SJCRH30 (cell line): Measurements from ENCODE around the gene SFR1. TPM values are rescaled to one million over a fixed set of nuclear protein-coding genes. Genes with fewer than 3 reads are reported as not detected.

Experiments used
- DNase-seq, 2 experiments: peaks; one replicate each; pipeline ENCODE4 v3.0.0-alpha.2; 2015 to 2020
- H3K27ac ChIP-seq: fragments of 250-450 bp; sonication (Bioruptor Pico); 2 replicates; pipeline ENCODE4 v1.5.1; 2020; ENCODE audit warnings: mild to moderate bottlenecking, moderate library complexity
- H3K27me3 ChIP-seq: fragments of 250-450 bp; sonication (Bioruptor Pico); 2 replicates; pipeline ENCODE4 v1.5.1; 2020; ENCODE audit warnings: mild to moderate bottlenecking, moderate library complexity
- H3K36me3 ChIP-seq: fragments of 250-450 bp; sonication (Bioruptor Pico); 2 replicates; pipeline ENCODE4 v1.5.1; 2020; ENCODE audit warnings: mild to moderate bottlenecking, moderate library complexity
- H3K4me1 ChIP-seq: fragments of 250-450 bp; sonication (Bioruptor Pico); 2 replicates; pipeline ENCODE4 v1.5.1; 2020; ENCODE audit warnings: mild to moderate bottlenecking, moderate library complexity
- H3K4me3 ChIP-seq: fragments of 250-450 bp; sonication (Bioruptor Pico); 2 replicates; pipeline ENCODE4 v1.5.1; 2020; ENCODE audit warnings: mild to moderate bottlenecking, moderate library complexity
- H3K9me3 ChIP-seq: fragments of 250-450 bp; sonication (Bioruptor Pico); replicated peaks from 2 replicates; pipeline ENCODE4 v1.5.1; 2020; ENCODE audit warnings: mild to moderate bottlenecking, moderate library complexity
- total RNA-seq: library from RNA; depleted of rRNA; stranded (reverse); fragments of >200 nt; shearing (Covaris generic); gene quantifications from 2 replicates; pipeline ENCODE4 v1.2.3, GENCODE V29; 2014; rRNA removed

The SFR1 gene, protein sequence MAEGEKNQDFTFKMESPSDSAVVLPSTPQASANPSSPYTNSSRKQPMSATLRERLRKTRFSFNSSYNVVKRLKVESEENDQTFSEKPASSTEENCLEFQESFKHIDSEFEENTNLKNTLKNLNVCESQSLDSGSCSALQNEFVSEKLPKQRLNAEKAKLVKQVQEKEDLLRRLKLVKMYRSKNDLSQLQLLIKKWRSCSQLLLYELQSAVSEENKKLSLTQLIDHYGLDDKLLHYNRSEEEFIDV
- 12.6 and 14.2 TPM in 2 replicates for total RNA-seq

DNA sequence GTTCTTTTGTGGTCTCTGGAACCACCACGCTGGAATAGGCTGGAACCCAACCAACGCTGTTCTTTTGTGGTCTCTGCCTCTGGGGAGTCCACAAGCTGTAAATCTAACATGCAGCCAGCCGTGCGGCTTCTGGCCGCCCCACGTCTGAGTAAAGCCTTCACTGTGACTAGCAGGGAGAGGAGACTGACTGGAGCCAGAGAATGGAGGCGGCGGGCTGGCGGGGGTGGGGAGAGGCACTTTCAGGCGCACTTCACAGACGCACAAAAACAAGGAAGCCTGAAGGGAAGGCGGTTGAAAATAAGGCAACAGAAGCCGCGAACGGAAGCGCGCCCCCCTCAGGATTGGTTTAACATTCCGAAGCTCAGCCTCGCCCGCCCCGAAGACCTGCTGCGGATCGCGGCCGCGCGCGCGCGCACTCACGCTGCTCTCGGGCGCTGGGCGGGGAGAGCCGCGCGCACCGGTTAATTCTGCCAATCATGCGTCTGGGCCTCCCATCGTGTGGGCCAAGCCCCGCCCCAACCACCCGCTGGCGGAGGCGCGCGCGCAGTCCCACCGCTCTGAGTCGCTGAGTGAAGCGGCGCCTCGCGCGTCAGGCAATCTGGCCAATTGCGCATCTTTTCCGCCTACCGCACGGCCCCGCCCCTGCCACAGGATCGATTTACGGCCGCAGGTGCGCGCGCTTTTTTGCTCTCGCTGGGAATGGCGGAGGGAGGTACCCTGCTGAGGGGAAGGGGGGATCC lies at the start of gene SFR1:
TSS of gene SFR1 (plus strand) at position 687 of the 740 bp plus-strand sequence. CDS start at position 700, 13 bp downstream.
- Histone ChIP-seq H3K27ac (peak within 1 kb of the TSS; percentile 87), H3K9me3 (no peaks in the 10 kb centered on the region), H3K27me3 (no peaks in the 10 kb centered on the region), H3K4me1 (no peaks in the 10 kb centered on the region), H3K4me3 (peak within 1 kb of the TSS; percentile 68), H3K36me3 (no peaks in the 10 kb centered on the region)
- DNase-seq = peak; percentile 98

DNA sequence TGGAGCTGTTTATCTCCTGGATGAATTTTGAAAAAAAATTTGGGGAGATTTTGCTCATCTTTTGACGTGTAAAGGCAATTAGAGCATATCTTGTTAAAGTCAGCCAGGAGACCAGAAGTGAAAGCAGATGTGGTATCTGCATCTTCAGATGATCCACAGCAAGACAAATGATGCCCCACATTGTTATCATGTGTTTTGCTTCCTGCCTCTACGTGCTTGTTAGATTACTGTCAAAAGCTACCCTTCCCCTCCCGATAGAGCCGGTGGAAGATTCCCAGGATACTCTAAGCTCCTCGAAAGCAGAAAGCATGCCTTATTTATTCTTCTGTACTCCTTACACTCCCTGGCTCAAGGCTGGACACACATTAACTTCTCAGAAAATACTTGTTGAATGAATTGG lies 49.2 kb upstream of the SFR1 start:
- no peak for DNase-seq
- H3K27me3 ChIP-seq = no peaks in the 10 kb centered on the region

DNA sequence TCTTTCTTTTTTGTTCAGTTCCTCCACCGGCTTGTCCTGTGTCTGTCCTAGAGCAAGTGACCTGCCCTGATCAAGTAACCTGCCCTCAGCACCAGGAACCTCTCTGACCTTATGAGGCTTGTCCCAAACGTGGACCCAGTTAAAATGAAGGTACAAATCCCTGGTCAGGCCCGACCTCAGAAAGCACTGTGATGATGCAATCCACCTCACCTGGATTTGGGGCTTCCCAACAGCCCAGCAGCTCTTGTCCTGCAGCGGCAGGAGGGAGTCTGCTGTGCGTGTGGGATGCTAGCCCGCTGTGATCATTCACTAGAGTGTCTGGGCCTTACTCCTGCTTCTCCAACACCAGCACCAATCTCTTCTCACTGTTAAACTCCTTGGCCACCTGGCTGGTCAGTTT lies 47.5 kb upstream of the SFR1 start:
- no peaks in the 10 kb centered on the region for H3K9me3 ChIP-seq
- peaks cover 10% of the 10 kb centered on the region for H3K4me1 ChIP-seq
- DNase-seq = no peak
- H3K36me3 ChIP-seq = no peaks in the 10 kb centered on the region
- no peaks in the 10 kb centered on the region for H3K27me3 ChIP-seq
- no peak overlapping the region for H3K27ac ChIP-seq
- H3K4me3 ChIP-seq = no peak overlapping the region

More for the DNA sequence above, 49.2 kb upstream of the SFR1 start:
- Histone ChIP-seq H3K9me3 (no peaks in the 10 kb centered on the region), H3K4me3 (no peak overlapping the region), H3K4me1 (peaks cover 10% of the 10 kb centered on the region), H3K27ac (no peak overlapping the region), H3K36me3 (no peaks in the 10 kb centered on the region)

DNA sequence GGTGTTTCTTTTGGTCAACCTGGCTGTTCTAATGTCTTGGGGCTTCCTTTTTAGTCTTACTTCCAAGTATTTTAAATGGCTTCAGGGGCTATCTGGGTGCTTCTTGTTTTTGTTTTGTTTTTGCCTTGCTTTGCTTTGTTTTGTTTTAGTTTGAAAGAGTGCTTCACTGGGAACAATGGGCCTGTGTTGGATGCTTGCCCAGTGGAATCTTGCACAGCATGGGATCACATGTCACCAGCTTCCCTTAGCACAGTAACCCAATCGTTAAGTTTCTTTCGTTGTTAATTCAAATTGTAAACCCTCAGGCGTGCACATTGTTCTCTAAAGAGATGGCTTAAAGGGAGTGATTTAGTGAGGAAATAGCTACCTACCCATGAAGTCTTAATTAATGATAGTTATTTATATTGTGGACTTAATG lies 45.2 kb upstream of the SFR1 start:
- Histone ChIP-seq H3K4me1 (peaks cover 10% of the 10 kb centered on the region), H3K27me3 (no peaks in the 10 kb centered on the region), H3K27ac (no peak overlapping the region), H3K9me3 (no peaks in the 10 kb centered on the region), H3K36me3 (no peaks in the 10 kb centered on the region), H3K4me3 (no peak overlapping the region)
- DNase-seq = peak; percentile 51 to 76

DNA sequence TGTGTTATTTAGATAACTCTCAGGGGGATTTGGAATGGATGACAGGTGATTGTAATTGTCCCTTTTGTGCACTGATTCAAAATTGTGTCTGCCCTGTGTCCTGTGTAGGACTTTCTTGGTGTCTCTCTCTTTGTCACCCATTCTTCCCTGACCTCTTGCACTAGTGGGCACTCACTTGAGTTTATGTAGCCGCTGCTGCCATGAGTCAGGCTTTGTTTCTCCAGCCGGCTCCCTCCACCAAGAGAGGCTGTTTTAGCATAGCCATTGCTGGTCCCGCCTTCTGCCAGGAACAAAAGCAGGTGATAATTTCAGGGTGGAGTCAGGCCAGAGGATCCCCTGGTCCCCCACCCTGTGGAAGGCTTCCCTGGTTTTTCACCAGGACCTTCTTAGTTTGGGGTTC lies 44.7 kb upstream of the SFR1 start:
- peak in 1 of 2 experiments; percentile 20 for DNase-seq
- H3K36me3 ChIP-seq = no peaks in the 10 kb centered on the region
- no peak overlapping the region for H3K4me3 ChIP-seq
- no peaks in the 10 kb centered on the region for H3K9me3 ChIP-seq
- no peak overlapping the region for H3K27ac ChIP-seq
- no peaks in the 10 kb centered on the region for H3K27me3 ChIP-seq
- peaks cover 10% of the 10 kb centered on the region for H3K4me1 ChIP-seq

DNA sequence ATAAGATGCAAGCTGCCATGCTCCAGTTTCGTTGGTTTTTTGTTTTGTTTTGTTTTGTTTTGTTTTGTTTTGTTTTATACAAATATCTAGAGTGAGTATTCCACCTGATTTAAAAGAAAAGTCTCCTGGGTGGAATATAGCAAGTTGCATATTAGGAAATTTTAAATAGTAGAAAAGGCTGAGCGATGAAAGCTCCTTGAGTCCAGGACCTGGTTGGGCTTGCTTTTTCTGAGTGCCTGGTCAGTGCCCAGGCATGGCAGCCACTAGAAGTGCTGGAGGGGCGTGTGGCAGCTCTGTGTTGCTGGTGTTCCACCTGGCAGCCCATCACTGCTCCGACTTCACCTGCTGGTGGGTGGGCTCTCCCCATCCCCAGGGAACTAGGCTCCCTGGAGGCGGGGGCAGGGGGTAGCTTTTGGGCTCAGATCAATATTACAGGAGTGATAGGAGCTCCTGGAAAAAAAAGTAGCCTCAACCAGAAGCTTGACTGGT lies 44.3 kb upstream of the SFR1 start:
- H3K4me3 ChIP-seq = no peak overlapping the region
- no peaks in the 10 kb centered on the region for H3K36me3 ChIP-seq
- no peak overlapping the region for H3K27ac ChIP-seq
- no peak for DNase-seq
- H3K4me1 ChIP-seq = peaks cover 10% of the 10 kb centered on the region
- H3K9me3 ChIP-seq = no peaks in the 10 kb centered on the region
- H3K27me3 ChIP-seq = no peaks in the 10 kb centered on the region

DNA sequence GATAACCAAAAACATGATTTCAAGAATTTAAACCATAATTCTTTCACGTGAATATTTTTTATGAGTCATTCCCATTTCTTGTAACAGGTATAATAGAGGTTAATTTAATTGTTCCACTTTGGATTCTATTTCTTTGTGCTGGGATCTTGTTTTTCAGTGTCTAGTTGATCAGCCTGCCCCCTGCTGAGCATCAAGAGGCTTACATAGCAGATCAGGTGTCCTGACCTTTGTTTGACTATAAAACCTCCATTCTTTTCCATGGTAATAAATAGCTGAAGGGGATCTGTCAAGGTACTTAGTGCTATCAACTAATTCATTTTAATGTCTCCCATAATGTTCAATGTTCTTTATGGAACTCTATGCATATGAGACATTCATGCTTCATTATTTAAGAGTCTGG lies 41.2 kb upstream of the SFR1 start:
- Histone ChIP-seq H3K4me1 (peaks cover 10% of the 10 kb centered on the region), H3K9me3 (no peaks in the 10 kb centered on the region)
- peak in 1 of 2 experiments; percentile 41 for DNase-seq

DNA sequence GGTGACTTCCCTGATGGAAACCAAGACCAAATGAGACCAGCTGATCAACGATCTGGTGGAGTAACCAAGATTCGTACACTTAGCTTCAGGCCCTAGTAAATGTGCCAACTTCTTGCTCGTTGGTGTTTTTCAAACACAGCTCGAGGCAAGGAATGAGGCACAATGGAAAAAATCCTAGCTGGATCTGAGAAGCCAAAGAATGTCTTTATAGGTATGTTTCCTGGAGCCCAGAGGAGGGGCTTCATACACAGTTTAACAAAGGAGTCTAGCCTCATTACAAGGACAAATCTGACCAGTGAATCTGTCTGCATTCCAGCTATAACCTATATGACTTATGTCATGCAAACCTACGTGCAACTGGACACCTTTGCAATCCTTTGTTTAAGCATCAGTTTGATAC lies 40.0 kb upstream of the SFR1 start:
- Histone ChIP-seq H3K36me3 (no peaks in the 10 kb centered on the region), H3K9me3 (no peaks in the 10 kb centered on the region), H3K4me3 (no peak overlapping the region), H3K27me3 (no peaks in the 10 kb centered on the region), H3K27ac (no peak overlapping the region), H3K4me1 (peaks cover 4% of the 10 kb centered on the region)
- no peak for DNase-seq

More for the DNA sequence above, 41.2 kb upstream of the SFR1 start:
- no peak overlapping the region for H3K27ac ChIP-seq
- no peaks in the 10 kb centered on the region for H3K27me3 ChIP-seq
- no peak overlapping the region for H3K4me3 ChIP-seq
- no peaks in the 10 kb centered on the region for H3K36me3 ChIP-seq

DNA sequence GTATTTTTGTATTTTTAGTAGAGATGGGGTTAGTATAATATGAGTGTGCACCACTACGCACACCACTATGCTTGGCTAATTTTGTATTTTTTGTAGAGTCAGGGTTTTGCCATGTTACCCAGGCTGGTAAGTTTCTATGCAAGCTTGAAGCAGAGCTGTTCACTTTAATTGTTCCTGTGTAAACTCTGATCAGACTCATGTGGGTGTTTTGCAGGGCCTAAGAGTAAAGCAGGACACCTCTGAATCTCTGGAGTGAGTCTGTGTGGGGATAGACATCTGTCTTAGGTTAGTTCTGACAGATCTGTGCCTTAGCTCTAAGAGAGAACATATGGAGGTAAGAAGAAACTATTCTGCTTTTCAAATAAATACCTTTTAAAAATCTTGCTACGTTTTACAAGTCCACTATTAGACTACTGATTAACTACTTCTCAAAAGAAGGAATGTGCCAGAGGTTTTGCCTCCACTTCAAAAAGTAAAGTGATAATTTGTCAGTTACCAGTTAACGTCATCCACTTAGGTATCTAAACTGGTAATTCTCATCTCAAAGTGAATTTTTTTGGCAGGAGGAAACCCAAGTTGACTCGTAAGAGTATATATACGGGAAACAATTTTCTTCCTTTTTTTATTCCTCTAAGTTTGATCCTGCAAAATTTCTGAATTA lies 37.4 kb upstream of the SFR1 start:
- no peaks in the 10 kb centered on the region for H3K27me3 ChIP-seq
- H3K9me3 ChIP-seq = no peaks in the 10 kb centered on the region
- H3K36me3 ChIP-seq = no peaks in the 10 kb centered on the region
- no peaks in the 10 kb centered on the region for H3K4me1 ChIP-seq
- H3K27ac ChIP-seq = no peak overlapping the region
- H3K4me3 ChIP-seq = no peak overlapping the region
- DNase-seq = no peak

DNA sequence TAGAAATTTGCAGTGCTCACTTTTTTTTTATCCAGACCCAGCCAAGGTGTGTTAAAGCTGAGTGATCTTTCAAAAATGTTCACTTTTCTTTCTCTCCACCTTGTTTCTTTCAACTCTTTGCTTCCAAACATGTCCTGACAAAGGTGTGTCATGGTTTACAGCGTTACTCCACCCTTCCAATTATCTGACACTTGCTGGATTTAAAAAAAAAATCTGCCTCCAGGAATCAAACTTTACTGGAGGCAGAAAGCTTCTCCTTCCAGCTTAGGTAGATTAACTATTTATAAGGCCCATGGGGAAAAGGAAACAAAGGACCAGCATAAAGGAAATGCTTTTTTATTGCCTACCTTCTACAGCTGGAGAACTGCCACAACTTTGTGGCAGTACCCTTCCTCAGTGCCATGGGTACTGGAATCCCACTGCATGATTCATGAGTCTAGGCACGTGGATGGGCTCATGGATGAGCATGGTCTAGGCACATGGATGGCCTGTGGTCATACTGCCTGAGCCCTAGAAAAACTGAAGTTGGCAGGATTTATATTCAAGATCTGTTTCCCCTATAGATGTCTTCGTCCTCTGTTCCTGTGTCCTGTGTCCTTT lies 36.1 kb upstream of the SFR1 start, which contains the start of gene COL17A1:
TSS of gene COL17A1 (minus strand) at position 80 of the 600 bp plus-strand sequence. CDS start 5,207 bp downstream, outside the sequence.
- no peaks in the 10 kb centered on the region for H3K36me3 ChIP-seq
- no peak within 1 kb of the TSS for H3K4me3 ChIP-seq
- H3K9me3 ChIP-seq = no peaks in the 10 kb centered on the region
- H3K27me3 ChIP-seq = no peaks in the 10 kb centered on the region
- no peak within 1 kb of the TSS for H3K27ac ChIP-seq
- no peak for DNase-seq
- H3K4me1 ChIP-seq = no peaks in the 10 kb centered on the region

DNA sequence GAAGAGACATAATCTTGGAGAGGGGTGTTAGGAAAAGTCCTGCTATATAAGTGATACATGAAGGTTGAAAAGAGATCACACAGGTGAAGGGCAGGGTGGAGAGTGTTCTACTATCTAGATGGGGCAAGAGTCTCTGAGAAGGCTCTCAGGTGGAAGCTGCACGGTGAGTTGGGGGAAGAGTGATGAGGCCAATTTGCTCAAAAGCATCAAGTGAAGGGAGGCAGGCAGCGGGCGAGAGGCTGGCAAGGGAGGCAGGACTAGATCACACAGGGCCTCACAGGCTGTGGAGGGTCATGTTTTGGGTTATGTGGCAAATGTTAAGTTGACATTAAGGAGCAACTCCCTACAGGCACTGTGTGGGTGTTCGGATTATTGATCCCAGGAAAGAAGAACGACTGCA lies 33.7 kb upstream of the SFR1 start:
- H3K4me3 ChIP-seq = no peak overlapping the region
- no peak overlapping the region for H3K27ac ChIP-seq
- no peaks in the 10 kb centered on the region; the same call in 1 of the 2 replicates for H3K9me3 ChIP-seq
- no peak for DNase-seq
- no peaks in the 10 kb centered on the region for H3K36me3 ChIP-seq
- no peaks in the 10 kb centered on the region for H3K4me1 ChIP-seq
- H3K27me3 ChIP-seq = no peaks in the 10 kb centered on the region

DNA sequence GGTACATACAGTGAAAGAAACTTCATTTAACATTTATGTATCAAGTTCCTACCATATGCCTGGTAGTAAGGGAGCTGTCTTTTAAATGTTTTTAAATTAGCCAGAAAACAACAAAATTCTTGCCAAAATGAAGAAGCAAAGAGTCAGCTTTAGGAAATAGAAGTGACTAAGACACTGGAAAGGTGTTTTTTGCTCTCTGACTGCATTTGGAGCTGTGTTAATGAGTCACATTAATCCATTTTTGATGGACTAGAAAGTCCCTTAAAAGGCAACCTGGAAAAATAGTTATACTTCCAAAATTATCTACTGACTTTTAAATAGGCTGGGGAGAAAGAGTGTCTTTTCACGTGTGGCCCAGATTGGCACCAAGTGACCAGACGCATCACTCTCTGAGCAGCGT lies 32.4 kb upstream of the SFR1 start:
- Histone ChIP-seq H3K27ac (no peak overlapping the region), H3K36me3 (no peaks in the 10 kb centered on the region), H3K4me1 (no peaks in the 10 kb centered on the region), H3K27me3 (no peaks in the 10 kb centered on the region), H3K4me3 (no peak overlapping the region), H3K9me3 (no peaks in the 10 kb centered on the region; the same call in 1 of the 2 replicates)
- no peak for DNase-seq

DNA sequence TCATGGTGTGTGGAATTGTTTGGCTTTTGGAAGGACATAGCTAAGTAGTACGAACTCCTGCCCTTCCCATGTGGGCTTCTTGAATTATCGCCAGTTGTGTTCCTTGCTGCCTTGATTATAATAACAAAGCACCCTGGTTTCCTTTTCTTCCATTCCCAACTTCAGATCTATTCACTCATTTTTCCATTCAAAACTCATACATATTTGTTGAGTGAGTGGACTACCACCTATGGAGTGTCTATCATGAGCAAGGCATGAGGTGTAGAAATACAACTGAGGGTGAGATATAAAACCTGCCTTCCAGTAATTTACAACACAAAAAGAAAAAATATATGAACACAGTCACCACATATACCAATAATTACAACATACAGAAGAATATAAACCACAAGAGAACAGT lies 31.4 kb upstream of the SFR1 start:
- no peaks in the 10 kb centered on the region; the same call in 1 of the 2 replicates for H3K9me3 ChIP-seq
- H3K4me1 ChIP-seq = no peaks in the 10 kb centered on the region
- H3K27ac ChIP-seq = no peak overlapping the region
- no peak overlapping the region for H3K4me3 ChIP-seq
- no peak for DNase-seq
- no peaks in the 10 kb centered on the region for H3K36me3 ChIP-seq
- H3K27me3 ChIP-seq = no peaks in the 10 kb centered on the region

DNA sequence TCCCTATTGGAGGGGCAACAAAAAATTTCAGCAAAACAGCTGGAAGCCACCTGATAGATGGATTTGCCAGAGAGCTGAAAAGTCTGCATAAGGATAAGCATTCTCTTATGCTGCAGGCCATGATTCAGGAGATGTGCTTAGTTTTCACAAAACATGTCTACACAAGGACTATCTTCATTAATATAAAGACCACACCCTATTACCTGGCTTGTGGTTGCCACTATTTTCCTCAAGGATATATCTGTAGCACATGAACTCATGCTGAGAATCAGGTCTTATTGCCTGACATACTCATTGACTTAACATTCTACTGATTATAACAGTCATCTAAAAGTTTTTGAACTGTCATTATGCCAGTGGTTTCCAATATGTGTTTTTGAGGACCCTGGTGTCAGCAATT lies 29.2 kb upstream of the SFR1 start:
- DNase-seq = no peak
- no peaks in the 10 kb centered on the region for H3K27me3 ChIP-seq
- H3K4me1 ChIP-seq = no peaks in the 10 kb centered on the region
- H3K9me3 ChIP-seq = no peaks in the 10 kb centered on the region; the same call in none of the 2 replicates
- no peak overlapping the region for H3K4me3 ChIP-seq
- no peaks in the 10 kb centered on the region for H3K36me3 ChIP-seq
- no peak overlapping the region for H3K27ac ChIP-seq
